GM19372 (cell line): Measurements from ENCODE around the gene NOTCH3.

Experiments
- ATAC-seq: cut with Tn5 transposase; IDR thresholded peaks from one replicate; pipeline ENCODE4 v1.9.1; 2021; ENCODE audit warnings: mild to moderate bottlenecking, low read depth, moderate library complexity; ENCODE audit not compliant: unreplicated experiment

Gene NOTCH3

DNA sequence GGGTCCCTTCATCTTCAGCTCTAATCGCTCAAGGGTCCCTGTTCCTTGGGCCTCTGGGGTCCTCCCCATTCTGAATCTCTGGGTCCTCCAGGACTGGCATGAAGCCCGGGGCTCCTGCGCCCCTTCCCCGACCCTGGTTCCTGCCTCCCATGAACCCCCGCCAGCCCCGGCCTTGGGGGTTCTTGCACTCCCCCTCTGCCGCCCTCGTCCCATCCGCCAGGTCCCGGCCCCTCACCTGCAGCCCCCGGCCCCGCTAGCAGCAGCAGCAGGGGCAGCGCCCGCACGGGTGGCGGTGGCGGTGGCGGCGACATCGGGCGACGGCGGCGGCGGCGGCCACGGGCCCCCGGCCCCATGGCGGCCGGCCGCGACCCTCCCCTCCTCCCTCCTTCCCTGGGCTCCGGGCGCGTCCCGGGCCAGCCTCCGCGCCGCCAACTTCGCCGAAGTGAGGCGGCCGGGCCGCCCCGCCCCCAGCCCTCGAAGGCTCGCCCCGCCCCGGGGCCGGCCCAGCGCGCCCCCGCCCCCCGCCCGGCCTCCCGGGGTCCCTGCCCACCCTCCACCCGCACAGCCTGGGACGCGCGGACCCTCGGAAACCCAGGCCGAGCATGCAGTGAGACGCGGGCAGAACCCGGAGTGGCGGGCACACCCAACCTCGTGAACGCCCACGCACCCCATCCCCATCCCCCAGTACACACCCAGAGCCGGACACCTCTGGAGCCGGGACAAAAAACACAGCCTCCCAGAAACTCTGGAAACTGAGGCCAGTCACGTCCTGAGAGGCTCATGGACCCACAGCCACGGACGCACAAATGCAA lies at the start of gene NOTCH3:
TSS of gene NOTCH3 (minus strand) at position 443 of the 812 bp plus-strand sequence. CDS start at position 353, 90 bp downstream.
- no peak for ATAC-seq

DNA sequence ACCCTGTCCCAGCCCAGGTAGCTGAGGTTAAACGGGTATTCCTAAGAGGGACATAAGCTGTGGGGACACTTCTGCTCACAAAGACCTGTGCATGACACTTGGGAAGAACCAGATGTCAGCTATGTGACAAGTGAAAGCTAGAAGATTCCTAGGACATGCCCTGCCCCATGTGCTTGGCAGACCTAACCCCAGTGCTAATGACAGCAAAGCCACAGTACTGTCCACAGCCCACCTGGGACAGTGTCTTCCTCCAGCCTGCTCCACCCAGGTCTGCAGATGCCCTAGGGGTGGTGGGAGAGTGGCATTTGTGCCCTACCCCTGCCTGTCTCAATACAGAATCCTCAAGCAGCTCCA lies 49.8 kb upstream of the NOTCH3 start:
- no peak for ATAC-seq

DNA sequence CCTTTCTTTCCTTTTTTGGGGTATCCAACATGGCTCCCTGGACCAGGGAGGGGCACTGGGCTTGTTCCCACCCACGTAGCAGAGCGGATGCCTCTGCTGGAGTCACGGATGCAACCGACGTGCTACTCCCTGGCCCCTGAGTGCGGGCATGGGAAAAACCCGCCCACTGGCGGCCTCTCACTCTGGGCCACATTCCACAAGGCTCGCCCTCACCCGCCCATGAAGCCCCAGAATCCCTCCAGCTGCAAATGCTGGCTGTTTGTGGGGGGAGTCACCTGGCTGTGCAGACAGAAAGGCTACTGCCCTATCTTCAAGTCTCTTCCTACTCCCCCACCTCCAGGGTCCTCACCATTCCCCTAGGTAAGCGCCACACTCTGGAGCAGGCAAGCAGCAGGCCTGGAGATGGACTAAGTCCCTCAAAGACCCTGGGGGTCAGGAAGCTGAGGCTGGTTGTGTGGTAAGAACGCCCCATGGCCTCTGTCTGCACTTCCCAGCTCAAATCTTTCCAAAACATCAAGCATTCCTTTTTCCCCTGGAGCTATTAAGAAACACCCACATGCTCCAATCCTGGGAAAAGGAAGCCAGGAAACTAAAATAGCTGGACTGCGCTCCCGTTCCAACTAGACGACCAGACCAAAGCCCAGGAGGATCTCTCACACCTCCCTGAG lies 49.3 kb upstream of the NOTCH3 start:
- no peak for ATAC-seq

DNA sequence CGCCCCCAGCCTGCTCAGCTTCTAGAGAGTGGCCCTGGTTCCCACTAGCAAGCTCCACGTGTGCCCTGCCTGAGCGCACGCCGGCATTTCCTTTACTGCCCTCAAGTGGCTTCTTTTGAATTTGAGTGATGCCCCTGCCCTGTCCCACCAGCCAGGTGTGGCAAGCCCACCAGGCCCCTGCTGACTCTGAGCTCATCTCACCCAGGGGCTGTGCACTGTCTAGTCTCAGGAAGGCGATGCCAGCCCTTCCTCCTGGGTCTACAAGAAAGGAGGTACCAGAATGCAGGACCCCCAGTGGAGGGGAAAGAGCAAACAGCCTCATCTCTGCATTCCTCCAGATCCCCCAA lies 48.7 kb upstream of the NOTCH3 start:
- ATAC-seq, result no peak

DNA sequence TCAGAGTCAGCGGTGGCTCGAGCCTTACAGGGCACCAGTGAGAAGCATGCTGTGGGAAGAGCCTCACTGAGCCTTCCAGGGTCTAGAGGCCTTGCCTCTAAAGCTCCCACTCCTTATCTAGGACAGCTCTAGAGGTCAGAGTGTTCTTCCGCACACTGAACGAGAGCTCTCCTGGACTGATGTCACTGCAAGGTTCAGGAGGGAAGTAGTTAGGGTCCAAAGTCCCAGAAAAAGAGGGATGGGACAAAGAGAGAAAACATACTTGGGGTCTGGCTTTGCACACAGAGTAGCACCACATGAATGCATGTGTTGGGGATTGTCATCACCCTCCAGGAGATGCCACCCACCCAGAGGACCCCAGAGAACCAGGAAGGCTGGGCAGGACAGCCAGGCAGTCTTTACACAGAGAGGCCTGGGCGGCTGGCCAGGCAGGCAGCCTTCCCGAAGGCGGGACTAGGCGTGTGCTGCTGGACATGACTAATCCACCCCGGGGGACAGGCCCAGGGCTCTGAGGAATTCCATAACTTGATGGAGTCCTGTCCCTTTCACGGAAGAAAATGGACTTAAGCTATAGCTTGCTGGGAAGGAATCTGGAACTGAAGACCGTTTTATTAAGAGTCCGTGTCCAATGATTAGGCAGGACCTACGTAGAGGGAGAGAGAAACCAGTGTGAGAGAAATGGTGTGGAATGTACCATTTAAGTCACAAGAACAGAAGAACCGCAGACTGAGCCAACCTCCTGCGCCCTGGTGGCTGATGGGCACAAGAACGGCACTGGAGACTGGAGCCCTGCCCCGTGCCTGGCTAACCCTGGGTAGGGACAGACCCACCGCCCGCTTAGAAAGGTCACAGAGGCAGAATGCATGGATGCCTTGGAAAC lies 48.1 kb upstream of the NOTCH3 start:
- no peak for ATAC-seq

DNA sequence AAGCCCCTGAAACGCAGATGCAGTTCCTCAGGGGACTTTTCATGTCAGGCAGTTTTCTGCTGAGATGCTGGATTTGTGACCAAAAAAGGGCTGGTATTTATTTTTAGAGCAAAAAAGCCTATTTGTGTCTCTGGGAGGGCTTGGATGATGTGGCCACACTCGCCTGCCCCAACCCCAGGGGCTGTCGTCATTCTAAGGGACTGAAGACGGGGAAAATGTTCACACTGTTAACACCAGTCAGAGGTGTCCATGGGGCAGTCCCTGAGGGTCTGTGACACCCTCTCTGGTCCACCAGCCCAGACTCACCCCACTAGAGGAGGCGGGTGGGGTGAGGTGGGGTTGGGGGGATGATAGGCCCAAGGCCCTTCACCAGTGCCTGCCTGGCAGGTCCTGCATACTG lies 47.3 kb upstream of the NOTCH3 start:
- ATAC-seq, result no peak

DNA sequence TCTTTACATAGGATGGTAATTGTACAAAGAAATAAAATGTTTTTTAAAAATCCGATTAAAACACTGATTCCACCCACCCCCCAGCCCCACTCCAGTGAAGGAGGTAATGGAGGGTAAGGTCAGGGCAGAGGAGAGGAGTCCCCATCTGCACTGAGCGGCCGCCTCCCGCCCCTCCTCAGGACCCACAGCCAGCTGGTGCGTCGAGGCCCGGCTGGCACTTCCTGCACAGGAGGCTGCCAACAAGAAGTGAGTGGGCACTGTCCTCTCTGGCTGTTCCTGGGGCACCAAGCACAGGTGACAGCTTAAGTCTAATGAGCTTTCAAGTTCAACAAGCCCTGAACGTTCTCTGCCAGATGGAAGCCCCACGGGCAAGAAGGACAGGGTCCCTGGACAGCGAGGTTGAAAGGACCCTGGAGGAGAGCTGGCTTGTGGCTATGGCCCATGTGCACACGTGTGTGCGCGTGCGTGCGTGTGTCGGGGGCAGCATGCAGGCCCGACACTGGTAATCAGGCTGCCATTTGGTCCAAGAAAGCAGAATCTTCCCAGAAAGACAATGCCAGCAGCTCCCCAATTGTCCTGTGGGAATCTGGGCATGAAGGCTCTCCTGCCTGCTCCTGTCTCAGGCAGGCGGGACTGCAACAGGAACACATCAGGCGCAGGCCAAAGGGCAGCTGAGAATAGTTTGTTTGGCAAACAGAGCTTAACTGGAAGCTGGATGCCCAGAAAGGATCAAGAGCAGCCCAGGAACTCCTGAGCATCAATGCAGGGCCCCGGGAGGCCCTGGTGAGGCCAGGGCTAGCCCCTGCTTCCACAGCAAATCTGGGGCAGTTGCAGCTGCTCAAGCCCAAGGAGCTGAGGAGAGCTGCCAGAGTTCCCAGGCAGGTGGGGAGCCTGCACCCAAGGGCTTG lies 46.6 kb upstream of the NOTCH3 start:
- ATAC-seq, result no peak

DNA sequence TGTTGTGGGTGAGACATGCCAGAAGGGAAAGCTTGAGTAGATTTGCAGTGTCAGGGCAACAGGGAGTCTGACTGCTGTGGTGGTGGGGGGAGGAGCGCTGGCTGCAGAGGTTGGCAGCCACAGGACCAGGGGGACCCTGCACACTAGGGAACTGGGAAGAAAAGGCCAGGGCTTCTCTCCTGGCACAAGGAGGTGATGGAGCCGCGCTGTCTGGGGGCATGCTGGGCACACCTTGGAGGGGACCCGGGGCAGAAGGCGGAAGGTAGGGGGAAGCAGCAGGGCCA lies 45.3 kb upstream of the NOTCH3 start:
- no peak for ATAC-seq

DNA sequence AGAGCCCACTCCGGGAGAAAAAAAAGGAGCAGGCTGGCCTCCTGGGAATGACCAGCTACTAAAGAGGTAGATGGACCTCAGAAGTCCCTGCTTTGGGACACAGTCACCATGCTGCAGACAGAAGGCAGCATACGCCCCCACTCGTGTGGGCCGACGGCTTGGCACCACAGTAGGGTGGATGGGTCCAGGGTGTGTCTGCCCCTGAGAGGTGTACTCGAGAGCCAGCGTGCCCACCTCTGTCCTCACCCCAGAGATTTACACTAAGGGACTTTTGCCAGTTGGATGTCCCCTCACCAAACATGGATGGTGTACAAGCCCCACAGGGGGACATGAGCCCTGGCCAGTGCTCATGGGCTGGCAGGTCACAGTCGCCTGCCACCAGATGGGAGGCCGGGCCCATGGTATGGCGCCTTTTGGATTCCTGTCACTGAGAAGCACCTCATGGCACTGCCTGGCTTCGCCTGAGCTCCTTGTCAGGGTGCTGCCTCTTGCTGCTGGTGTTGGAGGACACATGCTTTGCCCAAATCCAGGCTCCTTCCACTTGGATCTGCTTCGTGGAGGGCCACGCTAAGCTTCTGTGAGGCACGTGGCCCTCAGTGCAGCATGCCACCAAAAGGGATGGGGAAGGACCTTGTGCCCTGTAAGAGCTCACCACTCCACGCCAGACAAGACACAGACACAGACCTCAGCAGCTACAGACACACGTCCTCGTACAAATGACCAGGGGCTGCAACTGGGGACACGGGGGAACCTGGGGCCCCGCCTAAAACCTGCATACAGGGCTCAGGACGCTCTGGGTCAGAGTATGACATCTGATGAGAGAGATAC lies 44.8 kb upstream of the NOTCH3 start:
- no peak for ATAC-seq

DNA sequence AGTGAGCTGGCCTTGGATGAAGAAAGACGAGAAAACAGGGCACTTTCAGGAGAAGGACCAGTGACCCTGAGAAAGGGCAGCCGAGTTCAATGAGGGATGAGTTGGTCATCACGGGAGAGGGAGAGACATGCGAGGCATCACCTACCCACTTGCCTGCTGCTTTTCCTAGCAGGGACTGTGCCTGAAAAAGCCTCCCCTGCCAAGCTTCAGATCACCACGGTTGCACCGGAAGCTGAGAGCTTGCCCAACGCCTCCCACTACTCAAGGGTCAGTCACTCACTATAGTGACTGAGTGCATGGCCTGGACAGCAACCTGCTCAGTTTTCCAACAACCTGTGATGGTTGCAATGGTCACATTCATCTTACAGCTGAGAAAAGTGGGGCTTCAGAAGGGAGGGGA lies 44.0 kb upstream of the NOTCH3 start:
- ATAC-seq, result no peak

DNA sequence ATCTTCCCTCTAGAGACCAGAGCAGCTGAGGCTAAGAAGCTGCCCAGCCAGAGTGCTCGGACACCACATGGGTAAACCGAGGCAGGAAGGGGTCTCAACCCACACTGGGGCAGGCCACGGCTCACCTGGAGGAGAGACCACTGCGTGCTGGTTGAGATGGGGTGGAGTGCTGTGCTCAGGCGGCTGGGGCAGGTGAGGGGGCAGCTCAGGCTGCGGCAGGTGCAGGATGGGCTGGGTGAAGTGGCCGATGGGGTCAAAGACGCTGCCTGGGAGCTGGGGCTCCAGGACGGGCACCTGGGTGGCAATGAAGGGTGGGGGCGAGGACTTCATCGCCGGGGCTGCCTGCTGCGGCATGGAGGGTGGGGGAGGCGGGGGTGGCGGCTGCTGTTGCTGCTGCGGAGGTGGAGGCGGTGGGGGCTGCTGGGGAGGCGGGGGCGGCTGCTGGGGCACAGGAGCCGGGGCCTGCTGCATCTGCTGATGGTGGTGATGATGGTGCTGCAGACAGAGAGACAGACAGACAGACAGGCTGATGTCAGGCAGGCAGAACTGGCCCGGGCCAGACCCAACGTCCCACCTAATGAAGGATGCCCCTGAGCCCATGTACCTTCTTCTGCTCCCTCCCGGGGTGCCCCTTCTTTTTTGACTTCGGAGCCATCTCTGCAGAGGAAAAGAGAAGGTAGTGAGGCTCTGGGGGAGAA lies 43.5 kb upstream of the NOTCH3 start:
- no peak for ATAC-seq

DNA sequence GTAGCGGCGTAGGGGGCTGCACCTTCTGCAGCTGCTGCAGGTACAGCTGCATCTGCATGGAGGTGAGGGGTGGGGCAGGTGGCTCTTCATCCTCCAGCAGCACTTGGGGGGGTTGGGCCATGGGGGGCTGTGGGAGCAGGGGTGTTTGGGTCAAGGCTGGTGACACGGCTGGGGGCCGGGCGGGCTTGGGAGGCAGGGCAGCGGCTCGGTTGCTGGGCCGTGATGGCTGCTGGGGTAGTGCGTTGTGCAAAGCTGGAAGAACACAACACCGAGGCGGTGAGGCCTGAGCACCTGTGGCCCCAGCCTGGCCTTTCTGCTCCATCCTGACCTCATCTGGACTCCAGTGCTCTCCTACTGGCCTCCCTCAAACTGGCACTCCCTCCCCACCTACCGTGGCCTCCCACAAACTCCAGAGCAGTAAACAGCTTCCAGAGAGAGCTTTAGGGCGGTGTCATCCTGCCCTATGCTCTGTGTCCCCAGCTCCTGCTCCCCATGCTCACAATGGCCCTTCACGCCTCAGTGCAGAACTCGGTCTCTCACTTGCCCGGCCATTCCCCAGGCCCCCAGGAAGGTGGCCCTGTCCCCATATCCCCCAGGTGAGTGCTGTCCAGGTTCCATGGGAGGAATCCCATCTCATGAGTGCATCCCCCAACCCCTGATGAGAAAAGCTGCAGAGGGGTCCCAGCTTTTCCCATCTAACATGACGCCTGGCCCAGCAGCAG lies 42.6 kb upstream of the NOTCH3 start:
- ATAC-seq, result no peak

DNA sequence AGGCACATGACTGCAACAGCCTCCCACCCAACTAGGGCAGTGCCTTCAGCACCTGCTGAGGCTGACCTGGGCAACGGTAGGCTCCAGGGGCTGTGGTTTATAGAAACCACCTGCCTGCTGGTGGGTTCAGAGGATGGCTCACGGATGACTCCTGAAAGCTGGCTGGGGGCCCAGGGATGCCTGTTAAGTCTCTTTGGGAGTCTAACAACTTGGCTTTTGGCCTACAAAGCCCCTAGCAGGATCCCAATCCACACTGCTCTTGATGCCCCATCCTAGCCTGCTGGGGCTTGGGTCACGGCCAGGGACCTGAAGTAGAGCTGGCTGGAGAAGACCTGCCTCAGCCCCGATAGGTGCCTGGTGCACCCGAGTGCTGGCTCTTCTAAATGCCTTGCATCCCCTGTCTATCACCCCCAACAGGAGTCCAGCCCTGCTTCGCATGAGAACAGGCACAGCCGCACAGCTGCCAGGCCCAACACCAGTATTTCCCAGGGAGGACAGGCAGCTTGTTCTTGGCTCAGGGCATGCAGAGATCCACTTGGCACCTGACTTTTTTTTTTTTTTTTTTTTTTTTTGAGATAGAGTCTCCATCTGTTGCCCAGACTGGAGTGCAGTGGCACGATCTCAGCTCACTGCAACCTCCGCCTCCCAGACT lies 40.6 kb upstream of the NOTCH3 start:
- ATAC-seq, result no peak

DNA sequence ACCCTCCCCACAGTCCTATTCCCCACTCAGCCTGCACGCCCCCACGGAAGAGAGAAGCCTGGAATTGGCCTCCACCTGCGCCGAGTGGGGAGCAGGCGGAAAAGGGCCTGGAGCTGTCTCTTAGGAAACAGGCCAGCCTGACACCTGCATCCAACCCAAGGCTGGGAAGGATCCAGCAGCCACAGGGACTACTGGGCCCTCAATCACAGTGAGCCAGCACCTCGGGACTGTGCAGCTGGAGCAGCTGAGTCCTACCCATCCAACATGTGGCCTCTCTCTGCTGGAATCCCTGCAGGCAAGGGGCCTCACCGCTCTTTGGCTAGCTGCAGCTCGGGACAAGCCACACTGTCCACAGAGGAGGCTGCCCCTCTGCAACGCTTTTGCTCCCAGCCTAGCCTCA lies 39.7 kb upstream of the NOTCH3 start:
- no peak for ATAC-seq

DNA sequence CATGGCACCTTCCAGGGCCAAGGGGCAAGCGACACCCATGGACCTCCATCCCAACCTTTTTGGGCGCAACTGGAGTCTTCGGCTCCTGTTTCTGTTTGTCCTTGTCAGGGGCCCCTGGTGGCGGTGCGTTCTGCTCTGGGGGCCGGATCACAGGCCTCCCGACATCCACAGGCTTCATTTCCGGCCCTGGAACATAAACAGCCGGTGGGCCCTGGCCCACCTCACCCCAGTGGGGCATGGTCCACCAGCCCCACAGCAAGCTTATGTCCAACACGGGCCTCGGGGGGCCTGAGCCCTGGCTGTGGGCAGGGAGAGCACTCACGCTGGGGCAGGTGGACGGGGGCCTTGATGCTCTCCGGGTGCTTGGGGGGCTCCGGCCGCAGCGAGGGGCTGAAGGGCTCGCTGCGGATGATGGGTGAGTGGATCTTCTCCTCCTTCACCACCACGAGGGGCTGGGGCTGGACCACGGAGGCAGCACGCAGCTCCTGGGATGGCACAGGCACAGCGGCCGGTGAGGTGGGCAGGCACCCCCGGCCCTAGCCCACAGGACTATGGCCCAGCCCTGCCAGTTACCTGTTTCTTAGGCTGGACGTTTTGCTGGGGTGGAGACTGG lies 38.6 kb upstream of the NOTCH3 start:
- ATAC-seq, result no peak

DNA sequence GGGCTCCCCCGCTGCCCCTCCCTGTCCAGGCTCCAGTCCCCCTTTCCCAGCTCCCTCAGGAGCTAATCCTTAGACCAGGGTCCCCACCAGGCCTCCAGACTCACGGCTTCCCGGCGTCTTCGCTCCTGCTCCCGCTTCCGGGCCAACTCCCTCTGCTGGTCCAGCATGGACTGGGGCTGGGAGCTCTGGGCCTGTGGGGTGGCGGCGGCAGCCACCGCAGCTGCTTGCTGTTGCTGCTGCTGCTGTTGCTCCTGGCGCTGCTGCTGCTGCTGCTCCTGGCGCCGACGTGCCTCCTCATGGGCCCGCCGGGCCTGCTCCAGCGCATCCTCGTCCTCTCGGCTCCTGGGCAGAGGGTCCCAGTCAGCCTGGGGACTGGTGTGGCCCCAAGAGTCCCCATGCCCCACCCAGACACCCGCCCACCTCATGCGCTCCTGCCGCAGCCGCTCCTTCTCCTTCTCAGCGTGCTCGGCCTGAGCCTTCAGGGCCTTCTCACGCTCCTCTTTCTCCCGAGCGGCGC lies 37.9 kb upstream of the NOTCH3 start:
- ATAC-seq, result no peak
